ENCODE results near the gene JOSD1.
A peak's percentile ranks its signal among the peaks of the same experiment; 100 is the strongest.

The JOSD1 gene

GRCh38 chr22:38710866-38711265 lies 10.1 kb upstream of the JOSD1 start:
- no peak for TF ChIP-seq CTCF (conservative IDR thresholded peaks at IDR 0.05)

GRCh38 chr22:38710351-38710750 lies 9.6 kb upstream of the JOSD1 start:
- TF ChIP-seq CTCF (conservative IDR thresholded peaks at IDR 0.05): no peak
- H3K27ac ChIP-seq: no peak overlapping the region

More at GRCh38 chr22:38710866-38711265, 10.1 kb upstream of the JOSD1 start:
- no peak overlapping the region for H3K27ac ChIP-seq

GRCh38 chr22:38709306-38709705 lies 8.6 kb upstream of the JOSD1 start:
- H3K27ac ChIP-seq: no peak overlapping the region
- TF ChIP-seq CTCF (conservative IDR thresholded peaks at IDR 0.05): no peak

- peak overlapping the region; percentile 90 for H3K27ac ChIP-seq
Measured at GRCh38 chr22:38707984-38708383, 7.2 kb upstream of the JOSD1 start.

GRCh38 chr22:38707346-38707745 lies 6.6 kb upstream of the JOSD1 start:
- H3K27ac ChIP-seq: peak overlapping the region; percentile 90
- no peak for TF ChIP-seq CTCF (conservative IDR thresholded peaks at IDR 0.05)

More at GRCh38 chr22:38707984-38708383, 7.2 kb upstream of the JOSD1 start:
- TF ChIP-seq CTCF (conservative IDR thresholded peaks at IDR 0.05): no peak

- TF ChIP-seq CTCF (conservative IDR thresholded peaks at IDR 0.05): no peak
- H3K27ac ChIP-seq: peak overlapping the region; percentile 90
Measured at GRCh38 chr22:38706901-38707195, 6.1 kb upstream of the JOSD1 start.

- TF ChIP-seq CTCF (conservative IDR thresholded peaks at IDR 0.05): no peak
- peak overlapping the region; percentile 90 for H3K27ac ChIP-seq
Measured at GRCh38 chr22:38706101-38706900, 5.6 kb upstream of the JOSD1 start.

Measured in VCaP (cell line).